GM19351 (cell line): ENCODE data around the gene GPR27.

Experiments
- ATAC-seq: cut with Tn5 transposase; IDR thresholded peaks from one replicate; pipeline ENCODE4 v1.9.1; 2021; ENCODE audit warnings: mild to moderate bottlenecking, moderate library complexity; ENCODE audit not compliant: unreplicated experiment

GPR27 gene

DNA sequence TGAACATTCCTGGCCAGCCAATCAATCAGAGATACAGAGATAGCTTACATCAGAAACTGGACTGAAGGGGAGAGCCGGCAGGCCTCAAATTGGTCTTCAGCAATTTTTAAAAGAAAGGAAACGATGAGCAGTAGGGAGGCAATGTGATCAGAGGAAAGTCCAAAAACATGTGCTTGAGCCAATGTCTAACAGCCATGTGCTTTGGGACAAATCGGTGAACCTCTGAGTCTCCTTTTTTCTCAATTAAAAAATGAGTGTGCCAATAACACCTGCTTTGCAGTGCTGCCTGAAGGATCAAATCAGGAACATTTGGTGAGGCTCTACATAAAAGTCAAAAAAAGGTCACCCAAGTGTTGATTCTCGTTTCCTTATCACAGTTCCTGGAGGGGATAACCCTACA lies 21.0 kb upstream of the GPR27 start:
- no peak for ATAC-seq

DNA sequence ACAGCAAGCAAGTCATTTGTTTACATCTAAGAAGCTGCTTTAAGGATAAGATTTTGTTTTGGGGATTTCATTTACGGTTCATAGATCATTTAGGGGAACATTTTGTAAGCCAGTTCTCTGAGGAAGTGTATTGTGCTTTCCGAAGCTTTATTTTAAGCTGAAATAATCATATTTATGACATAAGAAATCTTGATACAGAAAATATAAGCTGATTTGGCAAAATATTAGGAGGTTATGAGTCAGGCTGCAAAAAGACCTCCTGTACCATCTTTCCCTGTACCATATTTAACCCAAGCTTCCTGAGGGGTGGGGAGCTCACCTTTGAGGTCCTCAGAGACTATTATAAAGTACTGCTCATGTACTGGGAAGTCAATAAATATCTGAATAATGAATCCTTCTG lies 20.3 kb upstream of the GPR27 start:
- no peak for ATAC-seq

DNA sequence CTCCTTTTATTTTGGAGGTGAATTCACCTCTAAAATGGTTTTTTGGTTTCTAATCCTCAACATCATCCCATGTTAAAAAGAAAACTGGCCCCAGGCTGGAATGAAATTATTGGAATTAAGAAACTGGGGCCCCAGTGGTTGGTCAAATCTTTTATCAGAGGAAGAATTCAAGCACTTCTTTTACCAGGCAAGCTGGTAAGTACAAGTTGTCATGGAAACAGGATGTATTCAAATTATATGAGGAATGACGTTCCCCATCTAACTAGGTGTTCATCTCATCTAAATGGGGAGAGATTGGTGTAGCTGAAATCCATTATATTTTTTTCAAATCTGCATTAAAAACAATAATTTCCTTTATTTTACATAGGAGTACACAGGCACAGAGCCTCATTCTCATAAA lies 18.8 kb upstream of the GPR27 start:
- ATAC-seq = no peak

DNA sequence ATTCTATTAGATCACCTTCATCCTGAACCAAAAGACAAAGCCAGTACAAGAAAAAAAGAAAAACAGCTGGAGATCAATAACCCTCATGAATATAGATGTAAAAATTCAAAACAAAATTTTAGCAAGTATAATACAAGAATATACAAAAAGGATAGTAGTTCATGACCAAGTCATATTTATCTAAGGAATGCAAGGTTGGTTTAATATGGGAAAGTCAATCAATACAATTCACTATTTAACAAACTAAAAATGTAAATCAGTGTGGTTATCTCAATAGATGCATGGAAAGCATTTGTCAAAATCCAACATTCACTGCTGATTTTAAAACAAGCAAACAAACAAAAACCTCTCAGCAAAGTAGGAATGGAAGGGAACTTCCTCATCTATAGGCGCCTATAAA lies 11.0 kb upstream of the GPR27 start:
- ATAC-seq = no peak

DNA sequence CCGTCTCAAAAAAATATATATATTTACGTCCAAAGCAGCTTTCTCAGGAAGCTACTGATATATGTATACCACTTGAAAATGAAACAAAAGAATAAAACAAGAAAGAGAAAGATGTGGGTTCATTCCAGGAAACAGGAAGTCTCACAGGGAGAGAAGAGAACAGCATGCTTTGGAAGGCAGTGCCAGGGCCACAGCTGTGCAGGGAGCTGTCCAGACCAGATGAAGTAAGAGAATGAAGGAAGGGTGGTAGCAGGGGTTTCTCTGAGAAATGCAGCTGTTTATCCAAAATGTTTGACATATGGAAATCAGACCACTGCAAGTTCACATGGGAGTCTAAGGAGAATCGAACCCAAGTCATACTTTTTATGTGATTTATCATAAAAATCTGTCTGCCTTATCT lies 8.9 kb upstream of the GPR27 start:
- ATAC-seq = no peak

DNA sequence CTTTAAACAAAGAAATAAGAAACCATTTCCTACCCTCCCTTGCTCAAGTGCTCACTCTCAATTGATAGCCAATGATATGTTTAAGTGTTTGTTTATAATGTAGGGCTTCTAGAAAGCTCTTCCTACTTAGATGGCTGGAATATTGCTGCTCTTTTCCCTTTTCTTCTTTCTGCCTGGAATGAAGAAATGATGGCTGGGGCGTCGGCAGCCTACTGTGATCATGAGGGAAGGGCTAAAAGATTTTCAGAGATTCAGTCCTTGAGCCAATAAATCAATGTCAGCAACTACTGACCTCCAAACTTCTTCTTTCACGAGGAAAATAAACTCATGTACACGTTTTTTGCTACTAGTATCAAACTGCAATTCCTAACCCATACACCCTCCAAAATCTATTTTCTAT lies 2.1 kb upstream of the GPR27 start:
- ATAC-seq = no peak

DNA sequence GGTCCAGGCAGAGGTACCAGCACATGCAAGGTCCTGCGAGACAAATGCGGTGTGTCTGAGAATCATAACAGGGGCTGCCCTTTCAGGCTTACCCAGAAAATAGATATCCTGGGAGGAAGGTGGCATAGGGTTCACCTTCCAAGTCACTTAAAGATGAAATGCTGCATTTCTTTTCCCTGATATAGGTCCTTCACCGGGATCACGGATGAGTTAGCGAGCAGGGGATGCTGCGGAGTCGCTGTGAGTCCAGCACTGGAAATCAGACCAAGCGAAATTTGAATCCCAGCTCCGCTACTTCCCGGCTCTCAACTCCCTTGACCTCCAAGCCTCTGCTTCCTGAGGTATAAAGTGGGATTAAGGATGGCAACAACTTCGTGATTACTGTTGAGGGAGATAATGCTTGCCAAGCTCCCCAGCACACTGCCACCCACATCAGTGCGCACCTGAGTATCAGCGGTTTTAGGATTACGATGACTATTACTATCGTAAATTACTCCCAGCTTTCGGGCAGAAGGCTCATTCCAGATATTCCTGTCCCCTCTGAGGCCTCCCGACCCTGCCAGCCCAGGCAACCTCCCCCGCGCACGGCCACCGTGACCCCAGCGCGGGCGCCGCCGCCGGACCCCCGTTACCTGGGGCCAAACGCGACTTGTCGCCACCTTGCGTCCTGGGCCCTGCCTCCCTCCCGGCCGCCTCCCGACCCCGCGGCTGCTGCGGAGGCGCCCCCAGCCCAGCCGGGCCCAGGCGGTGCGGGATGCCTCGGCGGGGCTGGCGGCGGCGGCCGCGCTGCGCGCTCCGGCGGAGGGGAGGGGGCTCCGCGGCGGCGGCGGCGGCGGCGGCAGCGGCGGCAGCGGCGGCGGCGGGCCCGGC lies 589 bp upstream of the GPR27 start:
- ATAC-seq = no peak

DNA sequence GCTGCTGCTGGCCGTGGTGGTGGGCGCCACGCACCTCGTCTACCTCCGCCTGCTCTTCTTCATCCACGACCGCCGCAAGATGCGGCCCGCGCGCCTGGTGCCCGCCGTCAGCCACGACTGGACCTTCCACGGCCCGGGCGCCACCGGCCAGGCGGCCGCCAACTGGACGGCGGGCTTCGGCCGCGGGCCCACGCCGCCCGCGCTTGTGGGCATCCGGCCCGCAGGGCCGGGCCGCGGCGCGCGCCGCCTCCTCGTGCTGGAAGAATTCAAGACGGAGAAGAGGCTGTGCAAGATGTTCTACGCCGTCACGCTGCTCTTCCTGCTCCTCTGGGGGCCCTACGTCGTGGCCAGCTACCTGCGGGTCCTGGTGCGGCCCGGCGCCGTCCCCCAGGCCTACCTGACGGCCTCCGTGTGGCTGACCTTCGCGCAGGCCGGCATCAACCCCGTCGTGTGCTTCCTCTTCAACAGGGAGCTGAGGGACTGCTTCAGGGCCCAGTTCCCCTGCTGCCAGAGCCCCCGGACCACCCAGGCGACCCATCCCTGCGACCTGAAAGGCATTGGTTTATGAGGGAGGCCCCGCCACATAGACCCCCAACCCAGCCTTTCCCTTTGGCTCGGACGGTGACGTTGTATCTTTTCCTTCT lies 1.1 kb downstream of the GPR27 start:
- ATAC-seq = no peak

DNA sequence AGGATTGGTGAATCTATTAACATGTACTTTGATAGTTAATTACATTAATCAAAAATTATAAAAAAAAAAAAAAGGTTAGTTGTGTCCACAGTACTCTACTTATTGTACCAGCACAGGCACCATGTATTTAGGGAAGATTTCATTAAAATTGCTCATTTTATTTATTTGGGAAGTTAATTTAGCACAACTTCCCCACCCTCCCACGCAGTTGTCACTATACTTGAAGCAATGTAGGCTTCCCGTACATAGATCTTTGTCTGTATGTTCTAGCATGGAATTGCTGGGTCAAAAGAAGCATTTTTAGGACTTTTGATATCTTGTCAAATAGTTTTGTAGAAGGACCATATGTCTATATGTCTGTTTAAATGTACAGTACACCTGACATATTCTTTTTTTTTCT lies 4.4 kb downstream of the GPR27 start:
- ATAC-seq = no peak

DNA sequence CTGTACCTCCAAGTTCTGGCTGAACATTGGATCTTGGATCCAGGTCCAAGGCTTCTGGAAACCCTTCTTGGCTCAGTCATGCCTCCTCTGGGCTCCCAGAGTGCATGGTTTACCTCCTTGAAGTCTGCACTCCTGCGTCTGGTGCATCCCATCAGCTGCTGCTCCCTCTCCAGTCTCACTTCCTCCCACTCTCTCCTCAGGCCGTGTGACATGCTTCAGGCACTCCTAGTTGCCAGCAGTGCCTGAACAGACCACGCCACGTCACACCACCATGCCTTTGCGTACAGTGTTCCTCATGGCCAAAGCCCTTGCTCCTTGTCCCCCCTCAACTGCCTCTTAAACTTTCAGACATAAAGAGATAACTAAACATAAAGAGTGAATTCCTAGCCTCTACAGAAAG lies 5.7 kb downstream of the GPR27 start:
- no peak for ATAC-seq

DNA sequence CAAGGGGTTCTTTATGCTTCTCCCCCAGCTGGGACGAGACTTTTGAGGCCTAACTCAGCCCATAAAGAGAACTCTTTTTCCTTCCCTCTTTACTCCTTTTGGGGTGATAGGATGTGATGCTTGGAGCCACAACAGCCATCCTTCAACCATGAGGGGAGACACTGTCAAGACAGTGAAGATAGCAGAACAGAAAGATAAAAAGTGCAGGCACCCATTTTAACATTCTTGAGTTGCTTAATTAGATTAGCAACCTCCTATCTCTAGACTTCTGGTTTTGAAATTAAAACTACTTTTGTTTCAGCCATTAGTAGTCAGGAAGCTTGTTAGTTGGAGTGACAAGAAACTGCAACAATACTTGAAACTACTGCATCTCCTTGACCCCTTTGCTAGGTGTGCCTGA lies 6.5 kb downstream of the GPR27 start:
- ATAC-seq = no peak

DNA sequence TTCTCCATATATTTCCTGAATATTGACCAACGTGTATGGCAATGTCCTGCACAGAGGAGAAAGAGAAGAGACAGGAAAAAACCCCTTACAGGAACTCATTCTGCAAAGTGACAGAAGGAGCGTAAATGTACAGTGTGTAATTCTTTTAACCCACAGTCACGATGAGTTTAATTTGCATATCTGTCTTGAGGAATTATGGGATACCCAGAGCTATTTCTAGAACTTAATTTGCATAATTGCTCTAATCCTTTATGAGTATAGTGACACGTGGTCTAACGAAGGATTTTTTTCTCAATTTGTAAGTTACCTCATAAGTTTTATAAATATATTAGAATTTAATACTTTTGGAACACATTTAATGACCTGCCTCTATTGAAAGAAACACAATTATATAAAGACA lies 9.8 kb downstream of the GPR27 start:
- no peak for ATAC-seq

DNA sequence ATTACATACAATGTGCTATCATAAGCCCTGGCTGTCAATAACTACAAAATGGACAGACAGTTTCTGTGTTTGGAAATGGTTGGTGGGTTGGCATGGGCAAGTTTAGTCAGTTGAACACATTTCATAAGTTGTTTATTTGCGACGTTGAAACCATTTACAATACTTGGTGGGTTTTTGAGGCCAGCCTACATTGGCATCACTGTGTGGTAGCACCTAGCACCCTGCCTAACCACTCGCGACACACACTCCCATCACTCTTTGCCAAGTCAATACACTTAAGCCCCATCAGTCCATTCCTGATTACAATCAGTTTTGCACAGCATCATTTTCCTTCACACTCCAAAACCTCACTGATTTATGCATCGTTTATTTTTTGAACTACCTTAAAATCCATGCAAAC lies 17.5 kb downstream of the GPR27 start:
- ATAC-seq = no peak

DNA sequence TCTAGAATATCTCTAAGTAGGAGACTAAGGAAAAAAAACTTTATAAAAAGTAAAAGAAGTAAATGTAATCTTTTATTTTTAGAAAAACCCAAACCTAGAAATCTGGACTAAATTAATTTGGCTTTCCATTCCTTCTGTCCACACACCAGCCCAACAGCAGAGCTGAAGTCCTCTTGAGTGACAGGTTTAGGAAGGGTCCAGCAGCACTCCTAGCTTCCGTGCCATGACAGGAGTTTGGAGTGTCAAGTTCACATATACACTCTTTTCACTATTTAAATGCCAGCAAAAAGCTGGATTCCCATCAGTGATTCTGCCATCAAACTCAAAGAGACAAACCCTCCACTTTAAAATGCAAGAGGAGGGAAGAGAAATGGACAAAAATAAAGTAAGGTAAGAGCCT lies 18.2 kb downstream of the GPR27 start:
- ATAC-seq = no peak

DNA sequence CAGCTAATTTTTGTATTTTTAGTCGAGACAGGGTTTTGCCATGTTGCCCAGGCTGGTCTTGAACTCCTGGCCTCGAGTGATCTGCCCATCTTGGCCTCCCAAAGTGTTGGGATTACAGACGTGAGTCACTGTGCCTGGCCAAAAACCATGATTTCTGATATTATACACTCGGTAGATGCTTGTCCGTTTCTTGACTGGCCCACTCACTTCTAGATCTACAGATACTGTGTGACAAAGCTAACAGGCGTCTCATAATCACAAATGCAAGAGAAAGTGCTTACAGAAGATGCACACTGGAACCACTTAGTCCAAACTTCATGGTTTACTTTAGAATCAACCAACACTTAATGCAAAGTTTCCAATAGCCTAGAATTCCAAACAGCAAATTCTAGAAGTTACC lies 22.9 kb downstream of the GPR27 start:
- ATAC-seq = no peak

DNA sequence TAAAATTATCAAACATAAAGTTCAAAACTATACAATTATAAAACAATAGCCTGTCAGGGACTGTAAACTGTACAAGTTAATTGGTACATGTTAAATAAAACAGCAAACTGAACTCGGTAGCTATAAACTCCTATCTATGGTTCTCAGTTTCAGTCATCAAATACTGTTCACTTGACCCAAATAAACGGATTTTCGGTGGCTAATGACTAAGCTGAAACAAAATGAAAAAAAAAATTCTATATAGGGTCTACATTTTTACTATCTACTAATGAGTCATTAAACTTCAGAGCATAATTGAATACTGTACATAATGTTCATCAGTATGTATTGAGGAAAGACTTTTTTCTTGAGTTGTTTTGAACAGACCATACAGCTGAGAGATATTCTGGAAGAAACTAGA lies 24.7 kb downstream of the GPR27 start:
- no peak for ATAC-seq

DNA sequence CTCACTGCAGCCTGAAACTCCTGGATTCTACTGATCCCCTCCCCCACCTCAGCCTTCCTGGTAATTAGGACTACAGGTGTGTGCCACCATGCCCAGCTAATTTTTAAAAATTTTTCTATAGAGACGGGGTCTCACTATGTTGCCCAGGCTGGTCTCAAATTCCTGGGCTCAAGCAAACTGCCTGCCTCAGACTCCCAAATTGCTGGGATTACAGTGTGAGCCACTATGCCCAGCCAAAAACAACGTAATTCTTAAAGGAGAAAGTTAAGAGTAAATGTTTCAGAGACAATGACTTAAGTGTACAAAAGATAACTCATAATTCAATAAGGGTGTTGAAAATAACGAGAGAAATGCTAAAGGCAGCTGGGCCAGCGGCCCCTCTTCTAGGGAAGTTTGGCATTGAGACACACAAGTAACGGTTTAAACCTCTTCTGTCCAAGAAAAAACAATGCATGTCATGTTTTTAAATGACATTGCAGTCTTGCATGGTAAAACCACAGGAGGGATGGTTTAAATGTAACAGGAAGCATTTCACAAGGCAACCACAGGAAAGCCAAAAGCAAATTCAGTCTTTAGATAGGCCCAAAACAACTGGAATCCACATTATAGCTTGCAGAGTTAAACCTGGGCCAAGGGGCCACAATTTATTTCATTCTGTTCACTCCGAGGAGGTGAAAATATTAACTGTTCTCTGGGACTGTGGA lies 26.2 kb downstream of the GPR27 start:
- ATAC-seq = no peak

DNA sequence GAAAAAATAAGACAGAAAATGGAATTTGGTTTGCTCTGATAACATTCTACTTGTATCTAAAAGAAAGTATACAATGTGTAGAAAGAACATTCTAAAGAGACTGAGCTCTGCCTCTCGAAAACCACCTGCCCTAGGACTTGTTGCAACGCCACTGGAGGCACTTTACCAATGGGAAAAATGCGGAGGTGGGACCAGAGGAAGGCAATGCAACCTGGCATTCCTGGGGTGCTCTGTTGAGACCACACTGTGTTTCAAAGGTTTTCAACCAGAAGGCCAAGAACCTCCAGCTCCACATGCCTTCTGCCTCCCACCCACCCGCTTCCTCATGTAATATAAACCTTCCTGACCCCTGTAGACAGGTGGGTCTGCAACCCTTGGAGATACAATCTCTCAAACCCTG lies 26.8 kb downstream of the GPR27 start:
- no peak for ATAC-seq

DNA sequence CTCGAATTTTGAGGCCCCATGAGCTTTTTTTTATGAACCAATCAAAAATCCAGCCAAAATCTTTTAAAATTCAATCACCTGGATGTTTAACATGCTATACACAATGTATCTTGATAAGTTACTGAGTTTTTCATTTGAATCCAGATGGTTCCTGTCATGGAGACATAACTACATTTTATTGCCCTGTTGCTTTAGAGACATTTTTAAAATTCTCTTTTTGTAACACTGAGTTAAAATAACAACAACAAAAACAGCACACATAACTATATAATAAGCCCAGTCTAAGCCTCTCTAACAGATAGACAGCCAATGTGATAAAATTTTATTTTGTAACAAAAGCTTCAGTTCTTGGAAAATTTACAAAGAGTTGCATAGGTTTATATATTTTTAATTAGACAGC lies 29.5 kb downstream of the GPR27 start:
- no peak for ATAC-seq

DNA sequence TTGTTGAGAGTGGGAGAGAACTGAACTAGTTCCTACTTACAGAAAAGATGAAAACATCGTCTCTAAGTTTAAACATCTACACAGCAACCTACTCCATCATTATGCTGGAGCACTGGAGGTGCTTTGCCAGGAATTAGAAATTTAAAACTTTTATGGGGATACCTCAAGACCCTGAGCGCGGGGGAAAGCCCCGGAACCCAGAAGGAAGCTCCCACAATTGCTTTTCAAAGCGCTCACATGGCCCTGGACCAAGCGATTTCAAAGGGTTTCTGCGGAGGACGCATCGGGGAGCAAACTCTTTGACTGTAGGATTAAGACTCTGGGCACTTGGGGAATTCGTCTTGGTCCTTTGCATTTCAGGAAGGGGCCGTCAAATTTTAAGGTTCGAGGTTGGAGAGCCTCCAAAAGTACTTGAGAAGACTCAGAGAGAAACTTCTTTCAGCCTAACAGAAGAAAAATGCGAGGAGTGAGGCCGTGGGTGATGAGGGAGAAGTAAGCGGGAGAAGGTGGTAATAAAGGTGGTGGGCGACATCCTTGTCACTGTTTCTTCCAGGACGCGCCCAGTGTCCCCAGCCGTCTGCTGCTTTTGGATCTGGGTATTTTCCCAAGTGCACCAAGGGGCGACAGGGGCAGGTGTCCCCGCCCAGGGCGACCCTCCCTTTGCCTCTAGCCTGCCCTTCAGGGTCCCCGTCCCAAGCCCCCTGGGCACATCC lies 30.7 kb downstream of the GPR27 start:
- no peak for ATAC-seq

DNA sequence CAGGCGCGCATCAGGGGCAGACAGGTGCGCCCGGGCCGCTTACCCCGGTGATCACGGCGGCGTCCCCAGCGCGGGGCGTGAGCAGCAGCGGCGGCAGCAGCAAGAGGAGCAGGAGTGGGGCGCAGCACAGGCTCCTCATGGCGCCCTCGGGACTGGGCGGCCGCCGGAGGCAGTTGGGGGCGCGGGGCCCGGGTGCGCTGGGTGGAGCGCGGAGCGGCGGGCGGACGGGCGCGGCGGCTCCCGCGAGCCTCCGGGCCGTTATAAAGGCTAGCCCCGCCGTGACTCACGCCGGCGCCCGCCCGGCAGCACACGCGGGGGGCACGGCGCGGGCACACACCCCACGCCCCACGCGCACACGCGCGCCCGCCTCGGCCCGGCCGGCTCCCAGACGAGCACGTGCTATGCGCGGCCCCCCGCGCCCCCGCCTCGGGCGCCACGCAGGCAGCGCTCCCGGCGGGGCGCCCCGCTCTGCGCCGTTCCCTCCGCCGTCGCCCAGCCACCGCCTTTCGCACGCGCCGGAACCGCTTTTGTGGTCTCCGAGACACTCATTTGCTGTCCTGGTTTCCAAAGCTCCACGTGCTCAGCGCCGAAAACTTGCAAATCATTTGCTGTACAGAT lies 31.4 kb downstream of the GPR27 start, which contains the start of gene PROK2:
PROK2 (minus strand) TSS at position 235 of the 618 bp plus-strand sequence; CDS start at position 139, 96 bp downstream.
- peak; percentile 42 for ATAC-seq
